ENCODE data around the gene SDHA. TPM values are rescaled to one million over a fixed set of nuclear protein-coding genes. Genes with fewer than 3 reads are reported as not detected.
"Not testable (repeated sequence)": the region's sequence is repeated elsewhere in the genome, so short reads cannot be mapped to it uniquely, and the experiment has no call there.

The SDHA gene
- total RNA-seq, 1 donor from 2014 or later, result 75.0 TPM

DNA sequence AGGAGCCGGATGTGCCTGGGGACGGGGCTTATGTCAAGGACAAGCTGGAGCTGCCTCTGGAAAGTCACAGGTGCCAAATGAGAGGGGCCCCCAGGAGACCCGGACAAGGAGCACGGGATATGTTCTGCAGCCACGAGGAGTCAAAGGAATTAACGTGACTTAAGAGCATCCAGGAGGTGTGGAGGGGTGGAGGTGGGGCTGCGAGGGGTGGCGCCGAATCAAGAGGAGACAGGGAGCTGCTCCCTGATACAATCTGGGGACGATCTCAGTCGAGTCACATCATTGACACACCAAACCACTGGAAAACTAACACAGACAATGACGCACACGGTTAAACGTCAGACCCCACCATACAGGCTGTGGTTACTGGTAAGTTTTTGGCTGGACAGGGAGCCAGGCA, 10.5 kb upstream of the SDHA start:
- Histone ChIP-seq H3K36me3 (ENCODE audit: control insufficient read depth, insufficient read depth, low read length) (no peaks in the 10 kb centered on the region), H3K4me3 (ENCODE audit: low read depth, low read length) (no peak overlapping the region), H3K27me3 (ENCODE audit: control insufficient read depth, insufficient read depth, low read length) (no peaks in the 10 kb centered on the region)
- no peak for DNase-seq (ENCODE audit: low read depth)
- TF ChIP-seq, protein P1, sequence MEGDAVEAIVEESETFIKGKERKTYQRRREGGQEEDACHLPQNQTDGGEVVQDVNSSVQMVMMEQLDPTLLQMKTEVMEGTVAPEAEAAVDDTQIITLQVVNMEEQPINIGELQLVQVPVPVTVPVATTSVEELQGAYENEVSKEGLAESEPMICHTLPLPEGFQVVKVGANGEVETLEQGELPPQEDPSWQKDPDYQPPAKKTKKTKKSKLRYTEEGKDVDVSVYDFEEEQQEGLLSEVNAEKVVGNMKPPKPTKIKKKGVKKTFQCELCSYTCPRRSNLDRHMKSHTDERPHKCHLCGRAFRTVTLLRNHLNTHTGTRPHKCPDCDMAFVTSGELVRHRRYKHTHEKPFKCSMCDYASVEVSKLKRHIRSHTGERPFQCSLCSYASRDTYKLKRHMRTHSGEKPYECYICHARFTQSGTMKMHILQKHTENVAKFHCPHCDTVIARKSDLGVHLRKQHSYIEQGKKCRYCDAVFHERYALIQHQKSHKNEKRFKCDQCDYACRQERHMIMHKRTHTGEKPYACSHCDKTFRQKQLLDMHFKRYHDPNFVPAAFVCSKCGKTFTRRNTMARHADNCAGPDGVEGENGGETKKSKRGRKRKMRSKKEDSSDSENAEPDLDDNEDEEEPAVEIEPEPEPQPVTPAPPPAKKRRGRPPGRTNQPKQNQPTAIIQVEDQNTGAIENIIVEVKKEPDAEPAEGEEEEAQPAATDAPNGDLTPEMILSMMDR (IDR thresholded peaks at IDR 0.05; ENCODE audit: insufficient read depth, low read length, poor library complexity, severe bottlenecking), result no peak

GRCh38 chr5:208449-209114, 9.5 kb upstream of the SDHA start:
- TF ChIP-seq, protein P1 (IDR thresholded peaks at IDR 0.05; ENCODE audit: insufficient read depth, low read length, poor library complexity, severe bottlenecking), result no peak
- no peak for DNase-seq (ENCODE audit: low read depth)
- Histone ChIP-seq H3K27me3 (ENCODE audit: control insufficient read depth, insufficient read depth, low read length) (no peaks in the 10 kb centered on the region), H3K36me3 (ENCODE audit: control insufficient read depth, insufficient read depth, low read length) (no peaks in the 10 kb centered on the region), H3K4me3 (ENCODE audit: low read depth, low read length) (no peak overlapping the region)

GRCh38 chr5:213803-214395, 4.2 kb upstream of the SDHA start:
- TF ChIP-seq, protein P1 (IDR thresholded peaks at IDR 0.05; ENCODE audit: insufficient read depth, low read length, poor library complexity, severe bottlenecking), result no peak
- Histone ChIP-seq H3K4me3 (ENCODE audit: low read depth, low read length) (no peak overlapping the region), H3K36me3 (ENCODE audit: control insufficient read depth, insufficient read depth, low read length) (no peaks in the 10 kb centered on the region), H3K27me3 (ENCODE audit: control insufficient read depth, insufficient read depth, low read length) (no peaks in the 10 kb centered on the region)
- no peak for DNase-seq (ENCODE audit: low read depth)

- not testable (repeated sequence) for H3K36me3 ChIP-seq (ENCODE audit: control insufficient read depth, insufficient read depth, low read length); H3K27me3 ChIP-seq (ENCODE audit: control insufficient read depth, insufficient read depth, low read length); H3K4me3 ChIP-seq (ENCODE audit: low read depth, low read length); DNase-seq (ENCODE audit: low read depth)
Measured at GRCh38 chr5:215256-215655, 2.9 kb upstream of the SDHA start.

DNA sequence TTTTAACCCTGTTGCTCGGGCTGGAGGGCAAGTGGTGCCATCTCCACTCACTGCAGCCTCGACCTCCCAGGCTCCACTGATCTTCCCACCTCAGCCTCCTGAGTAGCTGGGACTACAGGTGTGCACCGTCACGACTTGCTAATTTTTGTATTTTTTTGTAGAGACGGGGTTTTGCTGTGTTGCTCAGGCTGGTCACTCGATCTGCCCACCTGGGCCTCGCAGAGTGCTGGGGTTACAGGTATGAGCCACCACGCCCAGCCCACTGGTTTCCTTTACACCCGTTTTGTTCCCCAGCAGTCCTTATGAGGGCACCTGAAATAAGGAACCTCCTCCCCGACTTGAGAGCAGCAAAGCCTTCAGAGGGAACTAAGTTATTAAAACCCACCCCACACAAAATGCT, 2.0 kb upstream of the SDHA start:
- not testable (repeated sequence) for H3K36me3 ChIP-seq (ENCODE audit: control insufficient read depth, insufficient read depth, low read length); H3K4me3 ChIP-seq (ENCODE audit: low read depth, low read length); DNase-seq (ENCODE audit: low read depth); H3K27me3 ChIP-seq (ENCODE audit: control insufficient read depth, insufficient read depth, low read length)

GRCh38 chr5:218457-219291, 554 bp downstream of the SDHA start:
- TF ChIP-seq, protein P1 (IDR thresholded peaks at IDR 0.05; ENCODE audit: insufficient read depth, low read length, poor library complexity, severe bottlenecking), result no peak
- DNase-seq (ENCODE audit: low read depth), result no peak
- Histone ChIP-seq H3K36me3 (ENCODE audit: control insufficient read depth, insufficient read depth, low read length) (no peaks in the 10 kb centered on the region), H3K27me3 (ENCODE audit: control insufficient read depth, insufficient read depth, low read length) (no peaks in the 10 kb centered on the region), H3K4me3 (ENCODE audit: low read depth, low read length) (peak overlapping the region; percentile 99)
